ENCODE measurements around the gene FTO. TPM values are rescaled to one million over a fixed set of nuclear protein-coding genes. Genes with fewer than 3 reads are reported as not detected.

The FTO gene
- total RNA-seq, 1 experiment from 2014 or later = 73.6 TPM

DNA sequence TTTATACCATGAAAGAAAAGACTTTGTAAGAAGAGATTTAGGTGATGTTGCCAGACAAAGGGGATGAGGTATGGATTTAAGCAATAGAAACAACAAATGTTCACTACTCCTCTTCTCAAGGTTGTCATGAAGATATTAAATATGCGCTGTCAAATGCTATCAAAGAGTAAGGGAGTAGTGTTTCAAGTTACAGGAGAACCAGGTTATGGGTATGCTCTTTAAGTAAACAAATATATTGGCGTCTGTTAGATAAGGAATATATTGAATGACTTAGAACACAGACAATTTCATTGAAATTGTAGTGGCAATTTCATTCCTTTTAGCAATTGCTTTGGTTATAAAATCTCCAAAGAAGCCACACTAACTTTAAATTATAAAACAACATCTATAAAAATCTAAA lies 229.0 kb downstream of the FTO start:
- DNase-seq (ENCODE audit: low spot score) = no peak

DNA sequence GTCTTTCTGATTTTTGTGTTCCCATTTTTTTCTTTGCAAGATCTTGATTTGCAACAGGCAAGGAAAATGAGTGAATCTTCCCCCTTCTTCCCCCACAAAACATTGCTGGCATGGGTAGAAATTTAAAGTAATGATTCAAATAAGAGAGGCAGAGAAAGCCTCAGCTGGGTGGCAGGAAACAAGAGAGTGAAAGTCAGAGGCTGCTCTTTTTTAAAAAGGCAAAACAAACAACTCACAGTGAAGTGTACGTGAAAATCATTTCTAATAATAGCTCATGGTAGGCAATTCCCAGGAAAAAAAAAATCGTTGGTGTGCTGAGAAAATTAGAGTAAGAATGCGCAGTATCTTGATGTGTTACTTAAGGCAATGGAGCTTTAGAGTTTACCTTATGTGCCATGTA lies 229.5 kb downstream of the FTO start:
- no peak for DNase-seq (ENCODE audit: low spot score)

DNA sequence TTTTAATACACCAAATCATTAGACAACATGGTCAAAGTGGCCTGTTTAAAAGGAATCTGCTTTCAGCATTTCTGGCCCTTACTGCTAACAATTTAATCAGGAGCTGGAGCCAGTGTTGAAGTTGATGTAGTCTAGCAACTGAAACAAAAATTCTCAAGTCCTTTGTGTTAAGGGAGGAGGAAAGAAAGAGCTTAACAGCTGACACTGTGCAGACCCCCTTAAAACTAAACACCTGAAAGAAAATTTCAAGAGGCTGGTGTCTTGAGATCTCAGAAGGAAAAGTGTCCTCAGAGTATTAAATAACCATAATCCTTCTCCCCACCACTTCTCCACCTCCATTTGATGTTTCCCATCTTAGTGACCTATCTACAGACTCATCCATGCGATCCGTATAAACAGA lies 232.1 kb downstream of the FTO start:
- no peak for DNase-seq (ENCODE audit: low spot score)

DNA sequence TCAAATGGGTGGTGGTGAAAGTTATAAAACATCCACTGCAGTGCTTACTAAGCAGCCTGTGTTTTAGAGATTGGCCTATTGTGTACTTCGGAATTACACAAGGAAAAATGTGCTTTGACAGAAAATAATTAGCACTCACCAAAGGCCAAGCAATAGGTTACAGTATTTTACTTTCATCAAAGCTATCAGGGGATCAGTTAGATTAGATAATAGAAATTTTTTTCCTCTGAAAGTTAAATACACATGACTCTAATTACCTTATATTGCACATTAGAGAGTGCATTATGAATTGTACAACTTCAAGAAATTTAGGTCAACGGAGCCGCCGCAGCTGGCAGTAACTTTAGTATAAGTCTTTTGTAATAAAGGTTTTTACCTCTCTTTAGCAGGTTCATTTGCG lies 232.6 kb downstream of the FTO start:
- DNase-seq (ENCODE audit: low spot score) = no peak

DNA sequence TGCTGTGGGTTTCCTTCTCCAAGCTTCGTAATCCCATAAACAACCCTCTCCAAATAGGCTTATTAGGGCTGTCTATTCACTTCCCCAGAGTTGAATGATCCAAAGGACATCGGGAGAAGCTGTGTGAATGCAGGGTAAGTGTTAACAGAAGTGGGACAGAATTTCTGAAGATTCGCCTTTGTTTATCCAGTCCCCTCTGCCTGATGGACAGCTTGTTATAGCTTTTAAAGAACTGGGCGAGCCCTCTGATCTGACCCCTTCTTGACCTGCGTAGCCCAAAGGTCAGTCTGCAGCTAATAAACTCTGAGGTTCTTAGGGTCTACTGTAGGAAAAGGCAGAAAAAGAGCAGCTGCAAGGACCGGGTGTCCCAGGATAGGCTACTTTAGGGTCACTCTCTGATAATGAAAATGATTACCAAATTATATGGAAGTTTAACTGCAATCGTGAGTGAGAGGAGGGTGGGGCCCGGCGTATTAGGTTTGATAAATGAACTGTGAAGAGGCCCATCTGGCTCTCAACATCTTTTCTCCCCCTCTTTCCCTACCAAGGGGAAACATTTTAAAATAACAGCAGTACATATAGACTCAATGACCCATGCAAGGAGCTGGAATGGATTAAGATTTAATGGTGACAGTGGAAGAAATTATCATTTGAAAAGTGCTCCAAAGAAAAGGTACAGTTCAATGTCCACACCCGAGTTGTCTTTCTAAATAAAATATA lies 233.4 kb downstream of the FTO start:
- DNase-seq (ENCODE audit: low spot score) = no peak

DNA sequence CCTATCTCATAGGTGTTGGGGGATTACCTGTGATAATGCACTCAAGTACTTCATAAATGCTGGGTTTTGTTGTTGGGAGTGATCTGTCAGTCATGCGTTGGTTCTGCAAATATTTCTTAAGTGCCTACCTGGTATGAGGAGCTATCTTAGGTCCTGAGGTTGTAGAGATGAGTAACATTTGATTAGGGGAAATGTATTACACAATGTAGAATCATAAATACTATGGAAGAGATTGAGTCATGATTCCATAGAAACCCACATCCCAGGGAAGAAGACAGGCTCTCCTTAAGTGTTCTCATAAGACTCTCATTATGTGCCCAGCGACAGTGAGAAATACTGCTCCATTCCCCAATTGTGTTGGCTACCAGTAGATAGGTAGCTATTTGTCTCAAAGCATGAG lies 240.1 kb downstream of the FTO start:
- no peak for DNase-seq (ENCODE audit: low spot score)

DNA sequence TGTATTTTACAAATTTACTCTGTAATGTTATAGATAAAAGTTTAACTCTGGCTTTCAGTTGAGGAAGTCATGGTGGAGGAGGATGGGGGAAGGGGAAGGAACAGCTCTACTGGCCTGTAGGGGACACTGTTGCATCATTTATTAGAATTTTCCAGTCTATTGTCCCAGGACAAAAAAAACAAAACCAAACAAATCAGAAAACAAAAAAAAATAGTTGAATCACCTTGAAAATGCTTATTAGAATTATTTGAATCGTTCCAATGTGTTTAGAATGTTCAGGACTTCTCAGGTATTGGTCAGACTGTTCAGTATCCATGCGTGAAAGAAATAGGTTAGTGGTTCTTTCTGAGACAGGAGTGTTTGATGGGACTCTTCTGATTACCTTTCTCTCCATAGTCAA lies 242.0 kb downstream of the FTO start:
- DNase-seq (ENCODE audit: low spot score) = peak; percentile 44

DNA sequence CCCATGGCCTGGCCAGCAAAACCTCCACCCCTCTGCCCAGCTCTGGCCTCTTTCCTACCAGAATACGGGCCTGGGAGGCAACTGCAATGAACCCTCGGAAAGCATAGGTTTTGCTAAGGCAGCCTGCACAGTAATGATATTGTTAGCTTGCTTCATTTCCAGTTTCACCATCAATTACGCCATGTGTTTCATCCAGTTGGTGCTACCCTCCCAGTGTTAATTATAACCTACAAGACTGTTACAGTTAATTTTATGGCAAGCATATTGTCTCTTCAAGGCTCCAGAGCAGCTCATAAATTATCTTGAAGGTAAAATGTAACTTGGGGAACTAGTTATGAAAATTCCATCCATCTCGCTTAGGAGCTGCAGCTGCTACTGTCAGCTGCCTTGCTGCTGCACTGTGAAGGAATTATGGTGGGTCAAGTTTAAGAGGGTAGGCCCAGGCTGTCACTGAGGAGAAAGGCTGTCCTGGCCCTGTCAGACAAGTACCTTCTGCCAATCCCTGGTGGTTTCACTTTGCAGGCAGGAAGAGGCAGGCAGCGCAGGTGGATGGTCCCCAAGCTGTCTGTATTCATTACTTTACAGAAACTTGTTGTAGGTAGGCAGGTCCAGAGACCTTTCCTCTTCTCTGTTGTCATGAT lies 242.9 kb downstream of the FTO start:
- no peak for DNase-seq (ENCODE audit: low spot score)

DNA sequence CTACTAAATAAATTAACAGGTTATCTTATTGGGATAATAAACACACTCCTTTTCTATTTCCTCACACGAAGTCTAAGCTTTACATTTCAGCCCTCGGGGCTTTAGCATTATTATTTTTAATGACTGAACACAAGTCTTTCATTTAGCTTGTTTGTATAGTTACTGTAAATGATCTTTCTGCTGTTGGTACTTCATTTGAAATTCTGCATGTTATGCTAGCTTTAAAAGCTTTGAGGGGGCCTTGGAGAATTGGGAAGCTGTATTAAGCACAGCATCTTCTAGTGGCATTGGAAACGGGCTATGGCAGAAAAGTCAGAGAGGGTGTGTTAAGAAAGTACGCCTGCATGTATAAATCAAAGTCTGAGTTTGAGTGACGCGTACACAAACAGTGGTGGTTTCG lies 243.7 kb downstream of the FTO start:
- DNase-seq (ENCODE audit: low spot score) = no peak

DNA sequence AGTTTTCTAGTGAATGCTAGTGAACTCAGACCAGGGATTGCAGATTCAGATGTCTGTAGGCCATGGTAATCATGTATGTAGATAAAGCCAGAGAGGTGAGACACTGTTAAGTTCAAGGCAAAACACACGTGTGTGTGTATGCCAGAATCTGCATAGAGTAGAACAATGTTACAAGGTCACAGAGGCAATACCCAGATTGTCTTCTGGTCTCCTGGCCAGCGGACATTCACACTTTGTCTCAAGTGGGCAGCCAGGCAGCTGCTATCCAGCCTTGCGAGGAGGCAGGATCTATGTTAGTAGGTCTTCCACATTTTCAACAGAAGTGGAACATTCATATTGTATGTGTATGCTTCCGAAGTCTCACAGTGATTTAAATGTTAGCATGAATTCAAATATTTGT lies 244.4 kb downstream of the FTO start:
- DNase-seq (ENCODE audit: low spot score) = no peak

DNA sequence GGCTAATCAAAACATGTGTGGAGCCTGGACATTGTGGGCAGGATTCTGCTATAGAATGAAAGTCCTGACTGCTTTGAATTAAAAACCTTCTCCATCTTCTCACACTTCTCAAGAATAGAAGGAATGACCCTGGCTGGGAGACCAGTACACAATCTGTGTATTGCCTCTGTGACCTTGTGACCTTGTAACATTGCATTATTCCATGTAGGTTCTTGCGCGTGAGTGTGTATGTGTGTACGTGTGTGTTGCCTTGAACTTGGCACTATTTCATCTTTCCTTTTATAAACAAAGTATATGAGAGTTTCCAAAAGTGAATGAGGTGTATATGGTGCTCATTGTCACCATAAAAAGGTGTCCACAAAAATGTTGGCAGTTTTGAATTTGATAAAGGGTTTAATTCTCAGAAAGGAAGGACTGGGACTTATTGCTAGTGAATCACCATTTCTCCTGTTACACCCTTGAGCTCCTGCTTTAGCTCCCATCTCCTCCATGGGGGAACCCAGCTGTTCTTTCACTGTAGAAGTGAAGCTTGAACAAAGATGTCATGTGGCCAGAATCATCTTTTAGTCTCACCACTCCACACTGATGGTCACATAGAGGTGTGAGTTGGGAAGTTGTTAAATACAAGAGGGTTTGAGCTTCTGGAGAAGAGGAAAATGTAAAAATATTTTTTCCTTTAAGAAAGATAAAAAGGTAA lies 244.9 kb downstream of the FTO start:
- DNase-seq (ENCODE audit: low spot score) = no peak

DNA sequence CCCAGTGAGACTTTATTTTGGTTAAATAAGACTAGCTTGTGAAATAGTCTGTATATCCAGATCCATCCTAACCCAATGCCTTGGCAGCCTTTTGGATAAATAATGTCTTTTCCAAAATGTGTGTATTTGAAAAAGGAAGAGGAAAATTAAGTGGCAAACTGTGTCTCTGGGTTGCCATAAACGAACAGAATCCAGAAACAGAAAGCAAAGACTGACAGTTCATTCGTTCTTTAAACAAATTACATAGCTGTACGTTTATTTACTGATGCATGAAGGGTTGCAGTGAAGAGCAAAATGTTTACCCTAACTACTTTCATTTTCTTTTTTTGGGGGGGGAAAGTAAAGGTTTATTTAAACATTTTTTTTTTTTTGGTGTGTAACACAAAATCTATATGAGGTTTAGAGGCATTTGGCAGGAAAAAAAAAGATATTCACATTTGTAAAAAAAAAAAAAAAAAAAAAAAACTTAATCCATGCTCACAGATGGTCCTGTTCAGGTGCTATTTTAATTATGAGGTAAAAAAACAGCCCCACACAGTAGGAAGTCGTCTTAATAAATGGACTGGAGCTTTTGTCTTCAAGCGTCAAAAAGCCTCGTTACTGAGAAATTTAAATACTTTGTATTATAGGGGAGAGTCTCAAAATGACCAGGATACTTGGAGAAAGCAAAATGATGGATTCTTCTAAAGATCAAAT lies 245.9 kb downstream of the FTO start:
- peak; percentile 17 for DNase-seq (ENCODE audit: low spot score)

DNA sequence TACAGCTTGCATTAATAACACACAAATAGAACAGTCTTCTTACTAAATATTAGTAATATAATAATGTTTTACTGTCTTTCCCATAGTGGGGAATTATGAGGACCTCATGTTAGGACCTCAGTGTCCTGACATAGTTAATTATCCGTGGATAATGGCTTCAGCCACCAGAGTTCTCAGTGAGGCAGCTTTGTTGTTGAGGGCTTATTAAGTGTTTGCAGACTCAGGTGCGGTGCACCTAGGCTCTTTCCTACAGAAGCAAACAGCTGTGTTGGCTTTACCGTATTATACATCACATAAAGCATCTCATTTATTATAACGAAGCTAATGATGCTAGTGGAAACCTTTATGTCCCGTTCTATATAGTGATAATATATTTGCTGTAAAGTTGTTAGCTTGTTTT lies 246.7 kb downstream of the FTO start:
- no peak for DNase-seq (ENCODE audit: low spot score)

DNA sequence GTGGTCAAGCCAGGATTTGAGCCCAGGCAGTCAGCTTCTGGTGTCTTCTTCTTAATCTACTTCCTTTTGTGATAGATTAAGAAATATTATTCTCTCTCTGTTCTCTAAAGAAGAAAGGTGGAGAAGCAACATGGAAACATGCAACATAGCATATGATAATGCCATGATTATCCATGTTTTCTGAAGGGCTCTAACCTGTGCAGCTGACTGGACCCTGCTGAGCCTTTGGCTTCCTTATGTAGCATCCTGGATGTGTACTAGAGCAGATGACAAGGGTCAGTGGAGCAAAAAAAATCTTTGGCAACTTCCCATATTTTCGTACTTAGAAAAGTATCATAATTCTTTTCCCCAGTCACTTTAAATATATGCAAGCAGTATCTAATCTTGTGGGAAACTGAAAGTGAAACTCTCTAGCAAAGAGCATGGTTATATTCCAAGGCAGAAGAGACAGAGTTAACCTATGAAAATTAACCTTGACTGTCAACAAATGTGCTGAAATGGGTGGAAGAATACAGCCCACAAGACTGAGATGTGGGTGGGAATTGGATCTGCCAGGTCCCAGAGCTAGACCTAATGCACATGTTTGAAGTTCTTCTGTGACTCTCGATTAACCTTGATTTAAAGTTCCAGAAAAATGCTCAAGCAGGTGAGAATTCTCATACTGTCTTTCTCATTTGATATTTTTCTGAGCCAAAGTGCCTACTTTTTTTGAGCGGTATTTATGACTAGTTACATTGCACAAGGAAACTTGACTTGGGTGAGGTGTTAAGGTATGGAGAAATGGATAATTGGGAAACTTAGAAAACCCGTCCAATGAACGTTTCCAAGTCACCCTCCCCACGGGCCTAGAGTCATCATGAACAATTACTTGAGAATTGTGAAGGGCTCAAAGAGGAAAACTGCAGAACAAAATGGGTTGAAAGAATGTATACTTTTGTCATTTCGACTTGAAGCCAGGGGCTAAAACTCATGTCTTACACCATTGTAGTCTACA lies 248.6 kb downstream of the FTO start:
- peak; percentile 16 for DNase-seq (ENCODE audit: low spot score)

DNA sequence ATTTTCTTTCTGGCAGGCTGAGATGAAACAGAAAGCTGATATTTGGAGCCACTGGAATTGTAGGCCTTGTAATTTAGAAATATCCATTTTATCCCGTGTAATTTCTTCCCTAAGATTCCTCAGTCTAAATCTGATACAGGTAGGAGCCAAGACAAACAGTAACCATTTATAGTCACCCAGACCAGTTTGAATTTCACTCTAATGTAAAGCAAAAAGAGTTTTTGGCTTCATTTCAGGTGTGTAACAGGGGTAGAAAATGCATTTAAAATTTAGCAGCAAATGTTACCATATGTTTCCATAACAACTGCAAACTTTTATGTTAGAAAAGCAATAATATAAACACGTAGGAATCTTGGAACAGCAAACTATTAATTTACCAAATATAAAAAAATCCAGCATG lies 249.4 kb downstream of the FTO start:
- DNase-seq (ENCODE audit: low spot score) = no peak

DNA sequence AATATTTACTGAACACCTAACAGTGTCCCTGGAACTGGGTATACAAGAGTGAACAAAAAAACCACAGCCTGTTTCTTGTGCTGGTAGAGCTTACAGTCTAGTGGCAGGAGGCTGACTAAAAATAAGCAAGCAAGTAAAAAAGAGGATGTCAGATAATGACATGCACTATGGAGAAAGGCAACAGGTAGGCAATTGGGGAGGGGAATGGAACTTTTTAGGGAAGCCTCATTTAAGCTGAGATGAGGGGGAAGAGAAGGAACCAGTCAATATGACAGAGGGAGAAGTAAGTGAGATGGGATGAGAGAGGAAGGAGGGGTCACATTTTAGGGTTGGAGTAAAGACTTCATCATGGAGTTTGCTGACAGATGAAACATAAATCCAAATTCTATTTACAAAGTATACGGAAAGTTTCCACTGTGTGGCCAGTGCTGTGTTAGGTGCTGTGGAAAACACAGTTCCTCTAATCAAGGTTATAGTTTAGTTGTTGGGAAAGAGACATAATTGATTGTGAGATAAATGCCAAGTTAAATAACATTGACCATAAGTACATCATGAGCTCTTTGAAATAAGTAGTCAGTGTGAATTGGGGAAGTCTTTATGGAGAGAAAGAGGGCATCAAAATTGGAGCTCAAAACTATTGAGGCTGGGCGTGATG lies 251.4 kb downstream of the FTO start:
- DNase-seq (ENCODE audit: low spot score) = no peak

DNA sequence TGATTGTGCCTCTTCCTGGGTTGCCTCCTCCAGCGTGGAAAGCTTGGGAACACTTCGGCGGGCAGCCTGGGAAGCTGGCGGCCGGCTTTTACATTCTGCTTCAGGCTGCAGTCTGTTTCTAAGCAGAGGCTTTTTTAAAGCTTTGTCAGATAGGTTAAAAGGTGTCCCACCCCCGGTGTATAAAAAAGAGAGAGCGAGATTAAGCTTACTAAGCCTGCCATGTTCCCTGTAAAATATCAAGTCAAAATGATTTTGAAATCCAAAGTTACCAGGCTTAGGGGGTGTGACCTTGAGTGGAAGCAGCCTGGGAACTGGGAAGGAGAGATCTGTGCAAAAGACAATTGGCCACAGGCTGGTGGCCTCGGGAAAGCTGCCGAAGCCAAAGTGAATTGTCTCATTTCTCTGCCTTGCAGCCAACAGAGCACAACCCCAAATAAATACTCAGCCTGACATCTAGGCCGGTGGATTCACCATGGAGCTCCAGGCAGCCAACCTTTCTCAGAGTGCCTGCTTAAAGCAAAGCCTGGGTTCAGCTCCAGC lies 254.5 kb downstream of the FTO start:
- DNase-seq (ENCODE audit: low spot score) = no peak

DNA sequence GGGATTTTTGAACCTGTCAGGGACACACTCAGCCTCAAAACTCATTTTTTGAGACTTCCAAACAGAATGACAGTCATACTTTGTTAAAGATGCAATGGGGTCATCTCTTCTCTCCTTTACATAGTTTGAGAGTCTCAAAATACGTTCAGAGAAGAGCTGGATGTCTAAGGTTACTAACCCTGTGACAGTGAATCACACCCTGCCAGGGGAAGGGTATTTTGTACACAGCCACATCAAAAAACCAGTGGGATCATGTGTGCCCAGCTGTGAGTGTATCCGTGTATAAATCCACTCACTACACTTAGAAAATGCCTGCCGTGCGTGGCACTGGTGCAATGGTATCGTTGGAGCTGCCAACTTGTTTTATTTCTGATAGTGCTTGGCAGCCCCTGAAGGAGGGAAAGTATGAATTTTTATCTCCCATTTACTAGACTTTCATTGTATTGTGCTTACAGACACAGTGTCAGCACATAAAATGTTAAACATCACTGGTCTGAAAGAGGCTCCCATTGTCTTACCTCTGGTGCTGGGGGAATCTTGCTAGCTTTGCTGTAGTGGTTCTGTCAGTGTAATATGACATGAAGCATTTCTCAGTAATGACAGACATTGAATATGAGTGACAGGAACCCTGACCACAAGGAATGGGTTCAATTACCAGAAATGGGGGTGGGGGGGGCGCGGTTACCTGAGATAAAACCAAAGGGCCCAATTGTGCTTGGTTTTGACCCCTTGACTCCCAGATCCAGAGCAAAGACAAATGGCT lies 256.3 kb downstream of the FTO start:
- DNase-seq (ENCODE audit: low spot score) = no peak

DNA sequence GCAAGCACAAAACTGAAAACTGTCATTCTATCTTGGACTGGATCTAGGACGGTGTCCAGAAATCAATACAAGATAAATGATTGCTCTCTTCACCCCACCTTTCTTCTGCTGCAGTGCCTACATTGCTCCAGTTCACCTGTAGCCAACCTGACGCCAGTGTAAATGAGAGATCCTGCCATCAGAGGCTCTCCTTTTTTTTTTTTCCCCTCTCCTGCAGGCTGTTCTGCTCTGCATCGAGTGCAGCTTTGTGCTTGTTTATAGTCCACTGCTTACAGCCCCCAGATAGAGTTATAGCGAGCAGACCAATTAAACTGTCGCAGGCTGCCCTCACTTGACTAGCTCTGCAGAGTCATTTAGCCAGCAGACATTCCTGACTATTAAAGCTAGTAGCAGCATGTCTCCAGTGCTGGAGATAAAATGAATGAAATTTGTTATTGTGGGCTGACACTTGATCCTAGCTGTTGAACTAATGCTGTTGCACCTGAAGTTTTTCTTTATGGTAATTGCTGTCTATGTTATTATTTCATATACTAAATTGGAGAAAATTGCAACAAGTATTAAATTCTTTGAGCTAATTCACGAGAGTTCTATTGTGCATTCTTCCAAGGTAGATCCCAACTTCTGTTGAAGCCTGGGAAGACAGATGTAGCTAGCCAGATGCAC lies 257.1 kb downstream of the FTO start:
- DNase-seq (ENCODE audit: low spot score) = no peak

Data from H4 (cell line).